Loucy (cell line): ENCODE results near the gene DRAXIN.

Source experiments
- H2AFZ ChIP-seq: fragments of 200-600 bp; sonication (generic); 2 replicates; pipeline ENCODE4 v1.6.0; 2016; ENCODE audit warnings: antibody characterized with exemption, mild to moderate bottlenecking, low read length, moderate library complexity
- H3F3A ChIP-seq: fragments of 200-600 bp; 2 replicates; pipeline ENCODE4 v1.6.0; 2016; ENCODE audit warnings: antibody characterized with exemption, low read depth, mild to moderate bottlenecking
- H3K27me3 ChIP-seq: fragments of 200-600 bp; sonication (generic); 2 replicates; pipeline ENCODE4 v1.6.1; 2014; ENCODE audit warnings: low read length, mild to moderate bottlenecking; ENCODE audit not compliant: insufficient read depth, poor library complexity, severe bottlenecking
- H3K36me3 ChIP-seq: fragments of 200-600 bp; sonication (generic); 2 replicates; pipeline ENCODE4 v1.6.1; 2016; ENCODE audit warnings: low read length; ENCODE audit not compliant: insufficient read depth
- H3K4me1 ChIP-seq: fragments of 200-600 bp; sonication (generic); 2 replicates; pipeline ENCODE4 v1.5.1; 2014; ENCODE audit warnings: low read length, mild to moderate bottlenecking; ENCODE audit not compliant: insufficient read depth, poor library complexity, severe bottlenecking
- H3K4me2 ChIP-seq: fragments of 200-600 bp; sonication (generic); 2 replicates; pipeline ENCODE4 v1.6.0; 2014; ENCODE audit warnings: antibody characterized with exemption, low read length, low read depth, mild to moderate bottlenecking; ENCODE audit not compliant: poor library complexity, severe bottlenecking
- H3K4me3 ChIP-seq: fragments of 200-600 bp; sonication (generic); 2 replicates; pipeline ENCODE4 v1.5.1; 2014; ENCODE audit warnings: low read length, mild to moderate bottlenecking, mixed read lengths; ENCODE audit not compliant: poor library complexity, severe bottlenecking
- H3K79me2 ChIP-seq: fragments of 200-600 bp; sonication (generic); 2 replicates; pipeline ENCODE4 v1.6.1; 2014; ENCODE audit warnings: low read length; ENCODE audit not compliant: insufficient read depth
- H3K9ac ChIP-seq: fragments of 200-600 bp; sonication (generic); 2 replicates; pipeline ENCODE4 v1.6.0; 2014; ENCODE audit warnings: mild to moderate bottlenecking, low read depth, low read length, moderate library complexity; ENCODE audit not compliant: poor library complexity, severe bottlenecking
- H3K9me2 ChIP-seq: fragments of 200-600 bp; sonication (generic); replicated peaks from 2 replicates; pipeline ENCODE4 v1.6.1; 2016; ENCODE audit warnings: low read depth, low read length, mixed read lengths
- H3K9me3 ChIP-seq: fragments of 200-600 bp; sonication (generic); 2 replicates; pipeline ENCODE4 v1.6.1; 2014; ENCODE audit warnings: mild to moderate bottlenecking, antibody characterized with exemption, low read length, low read depth; ENCODE audit not compliant: insufficient read depth
- H4K20me1 ChIP-seq: fragments of 200-600 bp; sonication (generic); 2 replicates; pipeline ENCODE4 v1.6.0; 2014; ENCODE audit warnings: antibody characterized with exemption, low read length, mild to moderate bottlenecking; ENCODE audit not compliant: insufficient read depth, poor library complexity, severe bottlenecking
- CTCF ChIP-seq: fragments of 200-600 bp; sonication (generic); conservative IDR thresholded peaks from 2 replicates; pipeline ENCODE4 v1.5.1; 2014; ENCODE audit warnings: mild to moderate bottlenecking, antibody characterized with exemption, low read length
- EZH2phosphoT487 ChIP-seq: fragments of 200-600 bp; IDR thresholded peaks from 2 replicates; pipeline ENCODE4 v1.6.1; 2018; ENCODE audit warnings: antibody characterized with exemption, mild to moderate bottlenecking, moderate library complexity, borderline replicate concordance

The DRAXIN gene

GRCh38 chr1:11751087-11751486 is 59.6 kb downstream of the DRAXIN start:
- Histone ChIP-seq H2AFZ (no peak overlapping the region), H3F3A (no peaks in the 10 kb centered on the region), H4K20me1 (no peaks in the 10 kb centered on the region), H3K9ac (no peak overlapping the region), H3K4me1 (peaks cover 13% of the 10 kb centered on the region), H3K79me2 (no peaks in the 10 kb centered on the region), H3K9me3 (no peaks in the 10 kb centered on the region), H3K36me3 (no peaks in the 10 kb centered on the region), H3K4me2 (no peak overlapping the region), H3K4me3 (no peak overlapping the region), H3K9me2 (no peaks in the 10 kb centered on the region), H3K27me3 (no peaks in the 10 kb centered on the region)
- TF ChIP-seq CTCF: no peak
- no peak for TF ChIP-seq EZH2phosphoT487

GRCh38 chr1:11752359-11753088 is 61.0 kb downstream of the DRAXIN start:
- no peaks in the 10 kb centered on the region for H4K20me1 ChIP-seq
- peaks cover 7% of the 10 kb centered on the region for H3K4me1 ChIP-seq
- no peaks in the 10 kb centered on the region for H3K79me2 ChIP-seq
- no peak overlapping the region for H3K9ac ChIP-seq
- no peak overlapping the region for H3K4me3 ChIP-seq
- H2AFZ ChIP-seq: no peak overlapping the region
- no peaks in the 10 kb centered on the region for H3K9me3 ChIP-seq
- H3K36me3 ChIP-seq: no peaks in the 10 kb centered on the region
- no peaks in the 10 kb centered on the region for H3K9me2 ChIP-seq
- H3K27me3 ChIP-seq: no peaks in the 10 kb centered on the region
- H3K4me2 ChIP-seq: no peak overlapping the region
- no peak for TF ChIP-seq EZH2phosphoT487
- TF ChIP-seq CTCF: no peak
- no peaks in the 10 kb centered on the region for H3F3A ChIP-seq

GRCh38 chr1:11753555-11754208 is 62.2 kb downstream of the DRAXIN start:
- no peaks in the 10 kb centered on the region for H3K27me3 ChIP-seq
- no peak for TF ChIP-seq EZH2phosphoT487
- TF ChIP-seq CTCF: no peak
- no peaks in the 10 kb centered on the region for H3K79me2 ChIP-seq
- no peak overlapping the region for H2AFZ ChIP-seq
- H3K36me3 ChIP-seq: no peaks in the 10 kb centered on the region
- no peak overlapping the region for H3K9ac ChIP-seq
- no peaks in the 10 kb centered on the region for H3K9me2 ChIP-seq
- H4K20me1 ChIP-seq: no peaks in the 10 kb centered on the region
- no peaks in the 10 kb centered on the region for H3F3A ChIP-seq
- H3K4me2 ChIP-seq: no peak overlapping the region
- H3K9me3 ChIP-seq: no peaks in the 10 kb centered on the region
- no peak overlapping the region for H3K4me3 ChIP-seq
- H3K4me1 ChIP-seq: peaks cover 4% of the 10 kb centered on the region
